COR-L47 (cell line): ENCODE measurements around the gene ADSL.
"Not testable (repeated sequence)": the region's sequence is repeated elsewhere in the genome, so short reads cannot be mapped to it uniquely, and the experiment has no call there.

Experiments used
- DNase-seq: peaks from one replicate; lab custom pipeline; 2025; lab: John Stamatoyannopoulos, UW

The ADSL gene

DNA sequence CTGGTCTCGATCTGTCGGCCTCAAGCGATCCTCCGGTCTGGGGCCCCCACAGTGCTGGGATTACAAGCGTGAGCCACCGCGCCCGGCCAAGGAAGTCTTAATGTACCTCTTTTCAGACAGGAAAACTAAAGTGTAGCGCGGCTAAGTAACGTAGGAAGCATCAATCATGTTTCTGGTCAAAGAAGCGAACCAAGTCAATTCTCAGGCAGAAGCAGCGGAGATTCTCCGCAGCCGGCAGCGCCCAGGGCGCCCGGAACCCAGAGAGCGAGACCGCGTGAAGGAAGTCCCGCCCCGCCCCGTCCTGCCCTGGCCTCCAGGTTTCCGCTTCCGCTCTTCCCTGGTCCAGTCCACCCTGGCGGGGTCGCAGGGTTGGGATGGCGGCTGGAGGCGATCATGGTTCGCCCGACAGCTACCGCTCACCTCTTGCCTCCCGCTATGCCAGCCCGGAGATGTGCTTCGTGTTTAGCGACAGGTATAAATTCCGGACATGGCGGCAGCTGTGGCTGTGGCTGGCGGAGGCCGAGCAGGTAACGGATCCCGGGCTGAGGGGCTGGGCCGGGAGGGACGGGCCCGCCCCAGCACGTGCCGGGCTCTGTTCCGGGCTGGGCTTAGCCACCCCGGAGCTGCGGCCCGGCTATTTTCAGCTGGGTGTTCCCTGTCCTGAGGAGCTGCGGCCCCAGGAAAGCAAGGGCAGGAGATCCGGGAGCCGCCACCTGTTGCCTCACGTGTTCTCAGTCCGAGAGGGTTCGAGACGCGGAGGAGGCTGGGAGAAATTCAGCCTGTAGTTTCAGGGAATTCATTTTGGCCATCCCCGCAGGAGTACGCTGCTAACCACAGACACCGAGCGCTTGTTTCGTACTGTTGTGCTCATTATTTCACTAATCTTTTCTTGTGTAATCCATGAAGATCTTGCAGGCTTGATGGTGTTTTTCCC, at the start of gene ADSL:
Gene ADSL (plus strand): TSS at position 316 of the 934 bp plus-strand sequence. CDS start 59 bp downstream, at position 375.
- DNase-seq, result peak; percentile 80

DNA sequence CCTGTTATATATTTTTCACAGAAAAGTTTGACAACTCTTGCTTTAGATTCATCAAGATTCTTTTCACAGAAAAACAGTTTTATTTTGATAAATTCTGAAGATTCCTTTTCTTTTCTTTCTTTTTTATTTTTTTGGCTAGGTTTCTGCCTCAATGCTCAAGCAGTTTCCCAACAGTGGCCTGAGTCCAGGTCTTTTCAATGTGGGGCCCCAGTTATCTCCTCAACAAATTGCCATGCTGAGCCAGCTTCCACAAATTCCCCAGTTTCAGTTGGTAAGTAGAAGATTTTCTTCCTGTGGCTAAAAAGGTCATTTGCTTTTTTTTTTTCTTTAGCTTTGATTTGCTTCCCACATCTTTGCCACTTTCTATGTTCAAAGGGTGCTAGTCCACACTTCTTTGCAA, 46.0 kb upstream of the ADSL start:
- no peak for DNase-seq

DNA sequence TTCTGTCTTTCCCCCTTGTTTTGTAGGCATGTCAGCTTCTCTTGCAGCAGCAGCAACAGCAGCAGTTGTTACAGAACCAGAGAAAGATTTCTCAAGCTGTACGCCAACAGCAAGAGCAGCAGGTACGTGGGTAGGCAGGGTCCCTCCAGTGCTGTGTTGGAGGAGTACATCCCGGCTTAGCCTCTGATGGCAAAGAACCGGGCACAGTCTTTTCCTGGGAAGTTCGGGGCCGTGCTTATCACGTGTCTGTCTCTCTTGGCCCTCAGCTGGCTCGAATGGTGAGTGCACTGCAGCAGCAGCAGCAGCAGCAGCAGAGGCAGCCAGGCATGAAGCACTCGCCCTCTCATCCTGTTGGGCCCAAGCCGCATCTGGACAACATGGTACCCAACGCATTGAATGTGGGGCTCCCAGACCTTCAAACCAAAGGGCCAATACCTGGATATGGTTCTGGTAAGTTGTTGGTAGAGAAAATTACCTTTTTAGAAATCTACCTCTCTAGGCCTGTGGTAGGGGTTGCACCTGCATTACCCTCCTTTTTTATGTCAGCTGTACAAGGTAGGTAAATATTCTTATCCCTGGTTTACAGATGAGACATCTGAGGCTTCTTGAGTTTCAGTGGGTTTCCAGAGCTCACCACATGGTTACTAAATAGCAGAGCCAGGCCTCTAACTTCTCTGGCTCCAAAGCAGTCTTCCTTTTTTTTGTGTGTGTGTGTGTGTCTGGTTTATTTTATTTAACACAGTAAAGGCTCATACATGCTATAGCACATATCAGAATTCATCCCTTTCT, 45.2 kb upstream of the ADSL start:
- no peak for DNase-seq

DNA sequence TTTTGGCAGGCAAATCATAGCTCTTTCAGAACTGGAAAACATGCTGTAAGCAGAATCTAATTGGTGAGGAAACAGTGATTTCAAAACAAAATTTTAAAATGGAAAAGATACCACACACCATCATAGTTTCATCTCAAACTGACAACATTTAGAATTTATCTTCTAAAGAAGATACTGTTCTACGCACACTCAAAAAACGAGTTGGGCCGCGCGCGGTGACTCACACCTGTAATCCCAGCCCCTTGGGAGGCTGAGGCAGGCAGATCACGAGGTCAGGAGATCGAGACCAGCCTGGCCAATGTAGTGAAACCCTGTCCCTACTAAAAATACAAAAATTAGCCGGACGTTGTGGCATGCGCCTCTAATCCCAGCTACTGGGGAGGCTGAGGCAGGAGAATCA, 44.2 kb upstream of the ADSL start:
- no peak for DNase-seq

DNA sequence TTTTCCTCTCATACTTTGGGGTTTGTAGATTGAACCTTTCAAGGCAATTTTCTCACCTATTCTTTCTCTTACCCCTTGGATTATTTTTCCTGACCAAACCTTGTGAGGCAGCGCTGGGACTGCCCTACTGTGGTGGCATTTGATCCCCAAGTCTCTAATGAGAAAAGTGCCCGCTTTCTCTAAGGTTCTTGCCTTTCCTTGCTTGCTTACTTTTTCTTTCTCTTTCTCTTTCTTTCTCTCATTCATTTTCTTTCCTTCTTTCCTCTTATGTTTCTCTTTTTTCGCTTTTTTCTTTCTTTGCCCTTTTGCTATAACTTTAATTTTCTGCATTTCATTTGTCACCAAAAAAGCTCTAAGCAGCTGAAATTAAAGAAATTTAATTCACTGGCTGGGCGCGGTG, 40.7 kb upstream of the ADSL start:
- no peak for DNase-seq

DNA sequence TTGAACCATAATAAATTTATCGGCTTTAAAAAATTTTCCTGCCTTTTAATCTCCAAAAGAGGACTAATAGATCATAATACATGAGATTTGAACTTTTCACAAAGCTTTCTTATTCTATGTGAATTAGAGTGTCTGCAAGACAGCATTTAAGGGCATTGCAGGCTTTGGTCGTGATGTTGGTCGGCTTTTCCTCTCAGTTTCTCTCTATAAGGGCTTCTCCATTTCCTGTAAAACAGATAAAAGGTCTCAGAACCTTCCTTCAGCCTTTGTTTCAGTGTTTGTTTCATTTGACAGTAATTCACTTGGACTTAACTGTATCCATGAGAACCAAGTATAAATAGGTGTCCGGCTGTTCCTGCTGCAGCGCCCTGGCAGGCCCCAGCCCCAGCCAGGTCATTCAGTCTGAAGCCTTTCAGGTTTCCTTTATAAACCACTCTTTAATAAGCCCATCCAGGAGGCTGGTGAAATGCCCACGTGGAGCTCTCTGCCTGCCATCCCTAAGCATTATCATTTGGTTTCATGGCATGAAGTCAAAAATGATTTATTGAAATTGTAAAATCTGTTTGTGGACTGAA, 37.2 kb upstream of the ADSL start:
- DNase-seq, result no peak

DNA sequence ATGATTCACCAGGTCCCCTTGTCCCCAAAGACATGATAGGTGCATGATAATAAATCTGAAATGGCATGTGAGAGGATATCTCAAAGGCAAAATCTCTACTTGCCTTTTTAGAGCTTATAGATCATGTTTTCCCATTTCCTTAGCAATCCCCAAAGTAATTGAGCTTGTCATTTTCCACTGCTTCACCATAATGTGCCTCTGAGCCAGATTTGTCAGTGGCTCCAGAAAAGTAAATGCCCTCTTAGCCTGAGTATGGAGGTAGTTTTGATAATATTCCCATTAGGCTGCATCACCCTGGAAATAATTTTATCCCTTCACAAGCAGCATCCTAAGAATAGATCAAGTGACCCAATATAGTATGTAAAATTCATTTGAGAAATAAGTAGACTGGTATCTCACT, 36.7 kb upstream of the ADSL start:
- no peak for DNase-seq

DNA sequence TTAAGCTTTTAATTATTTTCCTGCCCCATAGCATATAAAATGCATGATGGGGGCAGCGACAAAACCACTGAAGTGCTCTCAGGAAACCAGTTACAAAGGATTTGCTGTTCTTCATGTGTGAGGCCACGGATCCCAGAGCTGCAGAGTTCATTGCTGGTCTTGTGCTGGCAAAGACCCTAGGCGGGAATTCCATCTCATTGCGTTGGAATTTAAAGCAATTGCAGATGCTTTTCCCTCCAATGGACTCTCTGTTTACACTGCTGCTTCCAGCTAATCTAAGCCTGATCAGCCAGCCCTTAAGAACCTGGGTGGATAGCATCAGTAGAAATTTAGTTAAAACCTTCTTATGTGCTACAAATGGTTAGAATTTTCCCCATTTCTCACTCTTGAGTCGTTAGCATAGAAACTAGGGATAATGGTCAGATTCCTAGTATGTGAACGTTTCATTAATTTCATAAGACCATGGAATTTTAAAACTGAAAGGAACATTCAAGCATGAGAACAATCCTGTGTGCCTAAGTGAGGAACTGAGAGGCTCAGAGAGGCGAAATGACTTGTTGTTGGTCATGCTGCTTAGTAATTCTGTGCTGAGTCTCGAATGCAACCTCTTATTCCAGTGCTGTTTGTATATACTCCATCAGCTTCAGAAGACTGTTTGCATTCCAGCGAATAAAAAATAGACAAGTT, 36.1 kb upstream of the ADSL start:
- no peak for DNase-seq

DNA sequence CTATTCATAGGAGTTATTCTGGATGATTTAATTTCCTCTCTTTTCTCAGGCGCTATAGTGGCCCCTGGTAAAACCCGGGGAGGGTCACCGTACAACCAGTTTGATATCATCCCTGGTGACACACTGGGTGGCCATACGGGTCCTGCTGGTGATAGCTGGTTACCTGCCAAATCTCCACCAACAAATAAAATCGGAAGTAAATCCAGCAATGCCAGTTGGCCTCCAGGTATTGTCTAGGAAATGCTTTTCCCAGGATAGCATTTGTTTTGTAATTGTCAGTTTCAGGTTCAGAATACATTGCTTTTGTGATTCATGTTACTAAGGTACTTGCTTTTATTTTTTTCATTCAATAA, 35.6 kb upstream of the ADSL start:
- no peak for DNase-seq

DNA sequence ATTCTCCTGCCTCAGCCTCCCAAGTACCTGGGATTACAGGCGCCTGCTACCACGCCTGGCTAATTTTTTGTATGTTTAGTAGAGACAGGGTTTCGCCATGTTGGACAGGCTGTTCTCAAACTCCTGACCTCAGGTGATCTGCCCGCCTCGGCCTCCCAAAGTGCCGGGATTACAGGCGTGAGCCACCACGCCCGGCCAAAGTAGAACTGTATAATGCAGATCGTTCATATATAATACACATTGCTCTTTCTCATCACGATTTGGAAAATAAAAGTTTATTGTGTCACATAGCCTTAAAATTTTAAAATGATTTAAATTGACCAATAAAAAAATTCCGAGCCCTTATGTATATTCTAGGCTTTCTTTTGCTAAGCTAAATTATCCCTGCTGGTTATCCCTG, 34.7 kb upstream of the ADSL start:
- DNase-seq, result not testable (repeated sequence)

DNA sequence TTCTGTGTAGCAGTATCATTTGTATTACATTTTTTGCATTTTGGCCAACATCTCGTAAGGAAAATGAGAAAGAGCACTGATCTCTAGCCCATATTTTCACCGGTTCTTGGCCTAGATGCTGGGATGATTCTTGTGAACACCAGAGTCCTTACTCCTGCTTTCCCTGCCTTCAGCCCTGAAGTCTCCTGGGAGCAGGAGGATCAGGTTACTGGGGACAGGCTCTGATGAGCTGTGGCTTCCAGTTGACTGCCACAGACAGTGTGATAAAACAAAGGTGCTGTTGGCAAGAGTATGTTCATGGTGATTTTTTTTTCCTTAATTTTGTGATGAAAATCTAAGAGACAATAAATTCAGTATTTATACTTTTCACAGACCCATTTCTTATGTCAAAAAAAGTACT, 34.2 kb upstream of the ADSL start:
- DNase-seq, result no peak

DNA sequence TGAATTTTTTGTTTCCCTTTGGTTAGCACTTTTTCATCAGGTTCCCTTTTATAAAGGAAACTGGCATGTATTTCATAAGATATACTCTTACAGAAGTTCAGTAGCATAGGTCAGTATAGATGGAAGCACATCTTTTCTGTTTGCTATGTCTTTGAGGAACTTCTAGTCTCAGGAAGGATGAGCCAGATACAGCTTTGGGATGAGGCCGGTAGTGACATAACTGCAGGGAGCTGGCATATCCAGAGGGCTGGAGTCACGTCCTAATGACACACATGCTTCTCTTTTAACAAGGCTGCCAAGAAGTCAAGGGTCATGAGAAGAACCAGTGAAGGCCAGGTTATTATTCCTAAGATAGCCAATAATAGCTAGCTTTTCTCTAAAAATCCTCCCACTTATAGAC, 33.3 kb upstream of the ADSL start:
- no peak for DNase-seq

DNA sequence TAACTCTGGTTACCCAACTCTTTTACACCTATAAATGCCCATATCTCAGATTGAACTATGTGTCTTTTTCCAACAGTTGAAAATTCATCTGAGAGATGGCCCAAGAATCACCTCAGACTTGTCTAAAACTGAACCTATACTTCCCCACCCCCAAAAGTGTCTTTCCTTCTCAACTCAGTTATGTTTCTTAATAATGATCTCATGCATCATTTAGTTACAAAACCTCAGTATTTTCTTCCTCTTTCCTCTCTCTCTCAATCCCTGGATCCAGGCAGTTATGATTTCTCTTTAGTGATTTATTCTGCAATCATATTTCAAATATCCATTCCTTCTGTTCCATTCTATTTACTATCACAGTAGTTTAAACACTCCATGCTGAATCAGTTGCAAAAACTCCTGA, 32.3 kb upstream of the ADSL start:
- no peak for DNase-seq

DNA sequence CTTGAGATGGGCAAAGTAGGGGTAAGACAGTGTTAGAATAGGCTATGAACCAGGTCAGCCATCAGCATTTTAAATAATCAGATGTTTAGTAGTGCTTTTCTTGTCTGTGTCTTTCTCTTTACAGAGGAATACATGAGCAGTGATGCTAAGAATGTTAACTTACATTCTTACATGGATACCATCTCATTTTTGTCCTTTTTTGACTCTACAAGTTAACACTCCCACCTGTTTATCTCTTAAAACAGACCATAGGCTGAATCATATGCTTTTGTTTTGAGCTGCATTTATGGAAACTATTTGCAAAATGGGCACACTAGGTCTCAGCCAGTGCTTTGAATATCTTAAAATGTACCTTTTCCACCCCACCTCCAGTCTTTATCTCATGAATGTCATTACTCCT, 25.6 kb upstream of the ADSL start:
- DNase-seq, result no peak

DNA sequence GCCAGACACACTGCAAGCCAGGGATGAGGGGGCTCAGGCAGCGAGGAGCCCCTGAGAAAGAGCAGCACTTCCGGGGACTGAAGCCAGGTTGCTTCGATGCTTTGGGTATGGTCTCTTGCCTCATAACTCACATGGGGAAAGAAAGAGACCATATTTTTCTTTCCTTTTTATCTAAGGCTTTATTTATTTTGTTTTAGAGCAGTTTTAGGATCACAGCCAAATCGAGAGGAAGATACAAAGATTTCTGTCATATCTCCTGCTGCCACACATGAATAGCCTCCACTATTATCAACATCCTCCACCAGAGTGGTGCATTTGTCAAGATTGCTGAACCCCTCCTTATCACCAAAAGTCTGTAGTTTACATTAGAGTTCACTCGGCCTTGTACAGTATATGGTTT, 24.3 kb upstream of the ADSL start:
- no peak for DNase-seq

DNA sequence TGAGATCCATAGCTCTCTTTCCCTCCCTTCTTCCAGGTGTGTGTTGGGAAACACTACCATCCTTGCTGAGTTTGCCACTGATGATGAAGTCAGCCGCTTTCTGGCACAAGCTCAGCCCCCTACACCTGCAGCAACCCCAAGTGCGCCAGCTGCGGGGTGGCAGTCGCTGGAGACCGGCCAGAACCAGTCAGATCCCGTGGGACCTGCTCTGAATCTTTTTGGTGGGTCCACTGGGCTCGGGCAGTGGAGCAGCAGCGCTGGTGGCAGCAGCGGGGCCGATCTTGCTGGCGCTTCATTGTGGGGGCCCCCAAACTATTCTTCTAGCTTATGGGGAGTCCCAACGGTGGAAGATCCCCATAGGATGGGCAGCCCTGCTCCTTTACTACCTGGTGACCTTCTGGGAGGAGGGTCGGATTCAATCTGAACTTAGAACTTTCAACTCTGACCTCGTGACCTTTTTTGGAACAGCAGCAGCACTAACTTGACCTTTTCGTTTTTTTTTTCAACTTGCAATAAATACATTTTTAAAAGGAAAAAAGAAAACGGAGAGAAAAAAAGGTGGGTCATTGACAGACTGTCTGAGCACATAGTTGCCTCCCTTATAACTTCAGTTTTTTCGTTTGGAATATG, 23.4 kb upstream of the ADSL start:
- DNase-seq, result no peak

DNA sequence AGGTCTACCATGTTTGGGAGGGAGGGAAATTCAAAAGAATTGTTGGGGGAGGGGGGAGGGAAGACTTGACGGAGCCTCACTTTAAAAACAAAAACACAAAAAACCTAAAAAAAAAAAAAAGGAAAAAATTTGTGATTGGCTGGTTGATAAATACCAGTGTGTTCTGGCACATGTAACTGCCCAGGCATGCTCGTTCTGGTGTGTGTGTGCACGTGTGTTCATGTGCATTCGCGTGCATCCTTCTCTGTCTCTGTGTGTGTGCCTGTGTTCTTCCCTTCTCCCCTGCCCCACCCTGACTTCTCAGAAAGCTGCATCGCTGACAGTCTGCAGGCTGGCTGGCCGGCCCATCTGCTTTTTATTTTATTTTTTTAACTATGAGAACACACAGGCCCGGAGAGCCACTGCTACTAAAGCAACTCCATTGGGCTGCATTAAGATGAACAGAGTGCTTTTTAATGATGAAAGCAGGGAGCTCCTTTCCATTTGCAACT, 22.6 kb upstream of the ADSL start:
- no peak for DNase-seq

DNA sequence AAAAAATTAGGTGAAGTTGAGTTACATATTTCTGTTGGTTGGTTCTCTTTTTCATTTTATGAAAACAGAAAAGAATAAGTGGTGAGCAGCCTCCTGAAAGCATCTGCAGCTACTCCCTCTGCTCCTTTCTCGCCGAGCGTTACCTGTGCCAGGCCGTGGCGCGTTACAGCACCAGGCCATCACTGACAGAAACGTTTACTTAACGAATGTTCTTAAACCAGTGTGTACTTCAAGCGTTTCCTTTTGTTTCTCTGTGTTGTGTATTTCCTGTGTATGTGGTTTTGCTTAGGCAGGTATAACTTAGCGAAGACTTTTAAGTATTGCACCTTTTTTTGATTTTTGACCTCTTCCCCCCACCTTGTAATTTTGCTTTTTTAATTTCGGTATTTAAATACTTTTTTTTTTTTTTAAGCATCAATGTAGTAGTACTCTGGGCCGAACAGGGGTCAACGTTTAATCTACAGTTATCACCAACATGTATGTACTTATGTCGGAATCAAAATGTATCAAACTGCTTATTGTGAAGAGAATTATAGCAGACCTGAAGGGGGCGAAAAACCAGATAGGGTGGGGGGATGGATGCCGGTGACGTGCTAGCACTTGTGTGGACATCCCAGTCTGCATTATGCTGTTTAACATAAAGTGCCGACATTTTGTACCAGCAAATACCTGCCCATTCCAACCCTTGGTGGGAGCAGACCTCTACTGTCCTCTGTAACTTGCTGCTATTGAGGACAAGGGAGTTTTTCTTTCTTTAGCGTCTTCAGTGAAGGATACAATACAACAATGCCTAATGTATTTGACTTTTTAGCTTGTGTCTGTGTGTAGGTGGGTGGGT, 21.6 kb upstream of the ADSL start:
- DNase-seq, result no peak

DNA sequence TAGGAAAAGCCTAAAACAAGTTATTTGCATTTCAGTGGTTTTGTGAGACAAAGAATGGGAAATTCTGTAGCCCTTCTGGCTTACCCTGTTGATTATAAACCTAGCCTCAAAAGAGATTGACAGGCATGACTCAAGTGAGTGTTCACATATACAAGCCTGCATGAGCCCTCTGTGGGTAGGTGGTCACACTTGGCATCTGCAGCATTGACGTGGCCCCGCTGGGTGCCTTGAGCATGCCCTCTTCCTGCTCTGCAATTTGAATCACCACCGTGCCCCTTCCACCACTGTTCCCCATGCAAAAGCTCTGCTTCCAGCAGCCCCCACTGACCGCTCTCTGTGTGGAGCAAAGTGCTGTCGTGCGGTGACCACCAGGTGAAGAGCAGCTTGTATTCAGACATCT, 21.0 kb upstream of the ADSL start:
- DNase-seq, result no peak

DNA sequence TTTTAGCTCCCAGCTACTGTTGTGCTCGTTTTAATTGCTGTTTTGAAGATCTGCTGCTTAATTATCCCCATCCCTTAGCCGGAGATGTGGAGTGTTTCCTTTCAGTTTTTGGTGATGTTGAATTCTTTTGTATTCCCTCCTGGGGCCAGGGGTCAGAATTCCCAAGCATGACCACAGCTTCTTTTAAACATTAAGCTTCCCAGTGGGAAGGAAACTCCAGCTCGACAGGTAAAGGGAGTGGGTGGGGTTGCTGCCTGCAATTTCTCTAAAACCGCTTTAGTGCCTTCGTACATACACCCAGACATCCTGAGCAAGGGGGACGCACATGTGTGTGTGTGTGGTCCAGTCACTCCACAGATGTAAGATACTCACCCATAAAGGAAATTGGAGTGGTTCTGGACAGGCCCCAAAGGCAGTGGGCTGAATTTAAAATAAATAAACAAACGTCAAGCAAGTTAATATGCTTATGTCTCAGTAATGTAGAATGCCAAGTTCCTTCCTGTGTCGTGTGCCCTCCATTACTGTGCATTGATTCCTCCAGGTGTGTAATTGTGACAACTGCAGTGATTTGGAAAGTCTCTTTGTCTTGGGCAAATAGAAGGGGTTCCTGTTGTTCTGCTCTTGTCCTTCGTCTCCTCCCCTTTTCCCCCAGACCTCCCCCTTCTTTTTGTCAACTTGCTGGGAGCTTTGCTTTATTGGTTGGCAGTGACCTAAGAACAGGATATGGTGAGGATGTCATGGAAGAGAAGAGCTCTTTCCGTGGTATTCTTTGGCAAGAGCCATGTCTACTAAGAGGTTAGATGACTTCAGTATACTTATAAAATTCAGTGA, 19.2 kb upstream of the ADSL start:
- DNase-seq, result peak; percentile 39
